B cell (primary cell): ENCODE data around the gene DCLK1. TPM values are rescaled to one million over a fixed set of nuclear protein-coding genes. Genes with fewer than 3 reads are reported as not detected.

Experiments
- ATAC-seq: fragments of 200-7000 bp; cut with Tn5 transposase; one replicate; pipeline ENCODE4 v1.10.0; 2021; ENCODE audit warnings: low read depth, mild to moderate bottlenecking, moderate number of reproducible peaks, moderate library complexity
- CTCF ChIA-PET: fragments of 350-600 bp; sonication (Branson Sonifier 250); formaldehyde crosslinking; loops from one replicate; lab custom pipeline; 2021; ENCODE audit warnings: antibody characterized with exemption, inconsistent platforms; lab: Charles Lee
- POLR2A ChIA-PET: fragments of 350-600 bp; sonication (Branson Sonifier 250); formaldehyde crosslinking; loops from one replicate; lab custom pipeline; 2021; ENCODE audit warnings: antibody characterized with exemption; lab: Charles Lee
- DNase-seq: peaks from one replicate; pipeline ENCODE4 v3.0.0; 2013
- H2AFZ ChIP-seq: 2 replicates; pipeline ENCODE4 v1.6.1; 2012; ENCODE audit warnings: mild to moderate bottlenecking, low read depth, low read length; ENCODE audit not compliant: insufficient read depth, poor library complexity, severe bottlenecking
- H3K27ac ChIP-seq, 2 donors: 1 replicate in 1 of 2; 2 replicates in 1 of 2; pipeline ENCODE4 v1.5.1; 2012 to 2013; ENCODE audit warnings: low read length in 2 of 2, mild to moderate bottlenecking in 2 of 2, moderate library complexity in 1 of 2
- H3K27me3 ChIP-seq, 4 experiments: fragments of 200-600 bp in 1 of 4; sonication (generic) in 1 of 4; replicated peaks in 1 of 4; 1 replicate in 2 of 4; 2 replicates in 2 of 4; pipeline versions ENCODE4 v1.6.1 to v1.7.0; 2013 to 2016; ENCODE audit warnings: low read length in 3 of 4, mild to moderate bottlenecking in 2 of 4, mixed read lengths in 1 of 4, moderate library complexity in 1 of 4; ENCODE audit not compliant: insufficient read depth in 4 of 4, control insufficient read depth in 3 of 4; ENCODE audit errors: control extremely low read depth in 1 of 4
- H3K36me3 ChIP-seq, 2 experiments: replicated peaks in 1 of 2; 1 replicate in 1 of 2; 2 replicates in 1 of 2; pipeline versions ENCODE4 v1.6.1 to v1.7.1; 2013; ENCODE audit warnings: low read length in 1 of 2; ENCODE audit not compliant: insufficient read depth in 2 of 2, control insufficient read depth in 1 of 2; ENCODE audit errors: control extremely low read depth in 1 of 2, extremely low read depth in 1 of 2
- H3K4me1 ChIP-seq, 2 donors: fragments of 200-600 bp in 1 of 2; sonication (generic) in 1 of 2; 1 replicate in 1 of 2; 2 replicates in 1 of 2; pipeline versions ENCODE4 v1.5.1 to v1.6.1; 2013 to 2017; ENCODE audit warnings: low read length in 2 of 2; ENCODE audit not compliant: control insufficient read depth in 2 of 2, insufficient read depth in 2 of 2
- H3K4me2 ChIP-seq: replicated peaks from 2 replicates; pipeline ENCODE3; 2012; ENCODE audit warnings: mild to moderate bottlenecking, low read depth, low read length; ENCODE audit not compliant: poor library complexity, severe bottlenecking
- H3K4me3 ChIP-seq, 5 experiments: fragments of 200-600 bp in 1 of 5; sonication (generic) in 1 of 5; 1 replicate in 3 of 5; 2 replicates in 2 of 5; pipeline versions ENCODE4 v1.5.1 to v1.7.0; 2011 to 2016; ENCODE audit warnings: low read length in 4 of 5, mild to moderate bottlenecking in 4 of 5, low read depth in 2 of 5, control low read depth in 1 of 5, moderate library complexity in 1 of 5; ENCODE audit not compliant: insufficient read depth in 1 of 5; ENCODE audit errors: control extremely low read depth in 1 of 5, extremely low read depth in 1 of 5
- H3K79me2 ChIP-seq: fragments of 200-600 bp; sonication (generic); one replicate; pipeline ENCODE4 v1.6.0; 2016; ENCODE audit warnings: low read length; ENCODE audit not compliant: control insufficient read depth, insufficient read depth
- H3K9ac ChIP-seq: fragments of 200-600 bp; sonication (generic); 2 replicates; pipeline ENCODE4 v1.6.1; 2017; ENCODE audit warnings: mild to moderate bottlenecking, low read length, moderate library complexity
- H3K9me3 ChIP-seq, 3 donors: one replicate each; pipeline versions ENCODE4 v1.6.1 to v1.7.1; 2013; ENCODE audit warnings: low read length in 2 of 3; ENCODE audit not compliant: control insufficient read depth in 2 of 3, insufficient read depth in 1 of 3; ENCODE audit errors: control extremely low read depth in 1 of 3
- H4K20me1 ChIP-seq: 2 replicates; pipeline ENCODE4 v1.6.0; 2012; ENCODE audit warnings: mild to moderate bottlenecking, low read length; ENCODE audit not compliant: insufficient read depth, control insufficient read depth, poor library complexity, severe bottlenecking
- H3K27ac Mint-ChIP-seq: one replicate; pipeline ENCODE4 v1.8.0; 2021; ENCODE audit warnings: mixed read lengths
- H3K27me3 Mint-ChIP-seq: one replicate; pipeline ENCODE4 v1.8.0; 2021; ENCODE audit warnings: mixed read lengths
- H3K4me1 Mint-ChIP-seq: one replicate; pipeline ENCODE4 v1.8.0; 2021; ENCODE audit warnings: mixed read lengths
- H3K4me3 Mint-ChIP-seq: one replicate; pipeline ENCODE4 v1.8.0; 2021; ENCODE audit warnings: mixed read lengths
- H3K9me3 Mint-ChIP-seq: one replicate; pipeline ENCODE4 v1.8.0; 2022; ENCODE audit warnings: mixed read lengths; ENCODE audit not compliant: insufficient read depth
- CTCF ChIP-seq: fragments of 200-600 bp; IDR thresholded peaks from one replicate; pipeline ENCODE4 v1.8.0; 2022; ENCODE audit warnings: antibody characterized with exemption, mild to moderate bottlenecking
- EZH2 ChIP-seq: IDR thresholded peaks from 2 replicates; pipeline ENCODE4 v1.6.1; 2012; ENCODE audit warnings: borderline replicate concordance, low read depth, mild to moderate bottlenecking, moderate library complexity, low read length; ENCODE audit not compliant: insufficient read depth, poor library complexity, severe bottlenecking
- WGBS: methylation state at CpG from one replicate; pipeline ENCODE4 v1.1.5; 2013; ENCODE audit warnings: missing lambda C conversion rate; ENCODE audit not compliant: insufficient coverage; 5-methylcytosine and 5-hydroxymethylcytosine counted together
- intact Hi-C: fragments of 100-400 bp; cut with micrococcal nuclease; formaldehyde crosslinking; loops from one replicate; pipeline ENCODE4 v1.10.0; 2022
- polyA plus RNA-seq: library from polyadenylated mRNA; depleted of rRNA; stranded (reverse); fragments of >200 nt; gene quantifications from 2 replicates; pipeline ENCODE4 v1.2.3, GENCODE V29; 2012
- total RNA-seq, 2 donors: library from RNA; stranded (reverse); fragments of 120-200 nt in 1 of 2; gene quantifications; 1 replicate in 1 of 2; 2 replicates in 1 of 2; pipeline versions ENCODE4 v1.2.3 to v1.2.4, GENCODE V29; 2013 to 2022

The DCLK1 gene
- total and polyA plus RNA-seq, 2 donors (not counting 1 experiment from before 2014, with no cell fraction given) = not detected

- peaks cover under 1% of the 10 kb centered on the region for H3K27me3 Mint-ChIP-seq
Observed at GRCh38 chr13:35768551-35768950, 362.6 kb downstream of the DCLK1 start.

GRCh38 chr13:35768073-35768472 lies 363.1 kb downstream of the DCLK1 start:
- ChIA-PET CTCF (no interaction called here), POLR2A (no interaction called here)
- H3K27me3 Mint-ChIP-seq = no peaks in the 10 kb centered on the region
- H3K4me2 ChIP-seq = no peak overlapping the region
- intact Hi-C loops = no loop called here
- no peak overlapping the region for H3K27ac Mint-ChIP-seq
- H3K4me3 ChIP-seq = no peak overlapping the region
- 70% methylated on average over 2 of the region's 4 CpGs for WGBS
- no peak overlapping the region for H3K4me3 Mint-ChIP-seq
- H3K9ac ChIP-seq = no peak overlapping the region
- no peaks in the 10 kb centered on the region for H3K36me3 ChIP-seq
- H3K9me3 Mint-ChIP-seq = no peaks in the 10 kb centered on the region
- H2AFZ ChIP-seq = no peak overlapping the region
- TF ChIP-seq EZH2 = no peak
- TF ChIP-seq CTCF = no peak
- no peaks in the 10 kb centered on the region for H3K27me3 ChIP-seq
- no peaks in the 10 kb centered on the region for H3K79me2 ChIP-seq
- H3K4me1 Mint-ChIP-seq = no peaks in the 10 kb centered on the region
- no peaks in the 10 kb centered on the region for H3K4me1 ChIP-seq
- ATAC-seq = no peak
- H3K27ac ChIP-seq = no peak overlapping the region
- DNase-seq = no peak
- H4K20me1 ChIP-seq = no peaks in the 10 kb centered on the region
- peaks cover 0 to 1% (median 0%) of the 10 kb centered on the region in 3 donors for H3K9me3 ChIP-seq

More at GRCh38 chr13:35768551-35768950, 362.6 kb downstream of the DCLK1 start:
- Histone ChIP-seq H3K9ac (no peak overlapping the region), H3K79me2 (no peaks in the 10 kb centered on the region), H3K36me3 (no peaks in the 10 kb centered on the region), H3K27me3 (no peaks in the 10 kb centered on the region), H3K4me3 (no peak overlapping the region), H3K4me1 (no peaks in the 10 kb centered on the region), H3K4me2 (no peak overlapping the region), H3K27ac (no peak overlapping the region), H3K9me3 (peaks cover 0 to 1% (median 0%) of the 10 kb centered on the region in 3 donors), H4K20me1 (no peaks in the 10 kb centered on the region), H2AFZ (no peak overlapping the region)
- Mint-ChIP-seq H3K4me1 (no peaks in the 10 kb centered on the region), H3K9me3 (no peaks in the 10 kb centered on the region), H3K27ac (no peak overlapping the region), H3K4me3 (no peak overlapping the region)
- TF ChIP-seq CTCF (no peak), EZH2 (no peak)
- DNase-seq = no peak
- POLR2A ChIA-PET = no interaction called here
- intact Hi-C loops = no loop called here
- no peak for ATAC-seq
- CTCF ChIA-PET = no interaction called here
- 100% methylated on average over 1 of the region's 4 CpGs for WGBS
